ENCODE results near the gene KLF6. TPM values are rescaled to one million over a fixed set of nuclear protein-coding genes. Genes with fewer than 3 reads are reported as not detected.

The KLF6 gene
- total and polyA plus RNA-seq, 5 experiments from 2014 or later: 106 to 294 (median 147) TPM

- H3K4me3 Mint-ChIP-seq: peak overlapping the region in 9 of 10 donors; percentile 2 to 98 (median 40)
- peak overlapping the region in 9 of 10 donors; percentile 32 to 99 (median 77) for H3K27ac Mint-ChIP-seq
- no peaks in the 10 kb centered on the region for H3K9me3 Mint-ChIP-seq
- H3K27me3 Mint-ChIP-seq: no peaks in the 10 kb centered on the region
- peaks cover 4 to 74% (median 21%) of the 10 kb centered on the region in 3 donors for H3K36me3 Mint-ChIP-seq
- DNase-seq (no peak), ATAC-seq (no peak)
- POLR2A ChIA-PET: interaction anchor here (1.5 kb wide), 1 partner anchor 112 kb away, joined by 6 read pairs; no protein-coding TSS in a partner anchor
- peaks cover 33 to 81% (median 76%) of the 10 kb centered on the region in 4 donors for H3K4me1 Mint-ChIP-seq
Measured at GRCh38 chr10:3778692-3779157, 6.3 kb downstream of the KLF6 start.

GRCh38 chr10:3777981-3778691 is 6.9 kb downstream of the KLF6 start:
- Mint-ChIP-seq H3K4me3 (peak overlapping the region in 4 of 10 donors; percentile 23 to 98 (median 57)), H3K36me3 (peaks cover 4 to 73% (median 21%) of the 10 kb centered on the region in 3 donors), H3K9me3 (no peaks in the 10 kb centered on the region), H3K4me1 (peaks cover 29 to 81% (median 73%) of the 10 kb centered on the region in 4 donors), H3K27me3 (no peaks in the 10 kb centered on the region), H3K27ac (peak overlapping the region in 9 of 10 donors; percentile 56 to 99 (median 81))
- POLR2A ChIA-PET: interaction anchor here (1.0 to 1.5 kb wide), 2 partner anchors 109 to 111 kb away, joined by 3 to 6 read pairs; no protein-coding TSS in a partner anchor
- ATAC-seq: no peak
- DNase-seq: no peak

- H3K27me3 Mint-ChIP-seq: no peaks in the 10 kb centered on the region
- DNase-seq: peak in 6 of 10 donors; percentile 33 to 76 (median 56)
- H3K4me3 Mint-ChIP-seq: peak overlapping the region in 9 of 10 donors; percentile 2 to 72 (median 21)
- H3K4me1 Mint-ChIP-seq: peaks cover 21 to 72% (median 61%) of the 10 kb centered on the region in 4 donors
- peaks cover 4 to 68% (median 20%) of the 10 kb centered on the region in 3 donors for H3K36me3 Mint-ChIP-seq
- peak; percentile 49 to 54 for ATAC-seq
- H3K9me3 Mint-ChIP-seq: no peaks in the 10 kb centered on the region
- H3K27ac Mint-ChIP-seq: peak overlapping the region; percentile 47 to 96 (median 70)
- POLR2A ChIA-PET: interaction anchor here (0.6 to 1.0 kb wide), 3 partner anchors 8 to 108 kb away, joined by 3 to 7 read pairs (median 3); partner anchors contain the start of gene KLF6
Measured at GRCh38 chr10:3776796-3777571, 8.0 kb downstream of the KLF6 start.

- DNase-seq (peak in 1 of 10 donors; percentile 45), ATAC-seq (peak; percentile 21 to 33)
- H3K27ac Mint-ChIP-seq: peak overlapping the region in 9 of 10 donors; percentile 34 to 96 (median 72)
- POLR2A ChIA-PET: interaction anchor here (1.2 to 4.0 kb wide), 2 partner anchors 8 to 14 kb away, joined by 3 to 33 read pairs; partner anchors contain the start of gene KLF6
- peaks cover 4 to 58% (median 14%) of the 10 kb centered on the region in 3 donors for H3K36me3 Mint-ChIP-seq
- H3K4me3 Mint-ChIP-seq: peak overlapping the region in 7 of 10 donors; percentile 3 to 39 (median 21)
- no peaks in the 10 kb centered on the region for H3K27me3 Mint-ChIP-seq
- no peaks in the 10 kb centered on the region for H3K9me3 Mint-ChIP-seq
- peaks cover 18 to 61% (median 51%) of the 10 kb centered on the region in 4 donors for H3K4me1 Mint-ChIP-seq
Measured at GRCh38 chr10:3775696-3776551, 9.1 kb downstream of the KLF6 start.

- POLR2A ChIA-PET: interaction anchor here (0.8 to 4.0 kb wide), 4 partner anchors 9 to 30 kb away, joined by 3 to 33 read pairs (median 3); partner anchors contain the start of gene KLF6
- Mint-ChIP-seq H3K27ac (peak overlapping the region in 9 of 10 donors; percentile 1 to 96 (median 72)), H3K4me3 (peak overlapping the region in 4 of 10 donors; percentile 4 to 39 (median 11)), H3K4me1 (peaks cover 15 to 53% (median 42%) of the 10 kb centered on the region in 4 donors), H3K9me3 (no peaks in the 10 kb centered on the region), H3K27me3 (no peaks in the 10 kb centered on the region), H3K36me3 (peaks cover 4 to 49% (median 9%) of the 10 kb centered on the region in 3 donors)
- DNase-seq (no peak), ATAC-seq (peak in 1 of 2 donors; percentile 3)
Measured at GRCh38 chr10:3774814-3775695, 10.0 kb downstream of the KLF6 start.

- Mint-ChIP-seq H3K9me3 (no peaks in the 10 kb centered on the region), H3K27me3 (no peaks in the 10 kb centered on the region), H3K4me3 (no peak overlapping the region), H3K27ac (peak overlapping the region in 5 of 10 donors; percentile 13 to 60 (median 44)), H3K36me3 (peaks cover 4 to 40% (median 6%) of the 10 kb centered on the region in 3 donors), H3K4me1 (peaks cover 12 to 49% (median 36%) of the 10 kb centered on the region in 4 donors)
- ATAC-seq (no peak), DNase-seq (no peak)
- POLR2A ChIA-PET: interaction anchor here (0.8 to 4.0 kb wide), 4 partner anchors 9 to 31 kb away, joined by 3 to 33 read pairs (median 3); partner anchors contain the start of gene KLF6
Measured at GRCh38 chr10:3774018-3774813, 10.8 kb downstream of the KLF6 start.

- Mint-ChIP-seq H3K27me3 (no peaks in the 10 kb centered on the region), H3K36me3 (peaks cover 0 to 34% (median 0%) of the 10 kb centered on the region in 3 donors)
- no peak for ATAC-seq
Measured at GRCh38 chr10:3773460-3774017, 11.5 kb downstream of the KLF6 start.

GRCh38 chr10:3772361-3773171 is 12.4 kb downstream of the KLF6 start:
- Mint-ChIP-seq H3K27me3 (no peaks in the 10 kb centered on the region), H3K36me3 (peaks cover 0 to 24% (median 0%) of the 10 kb centered on the region in 3 donors), H3K9me3 (no peaks in the 10 kb centered on the region), H3K4me3 (no peak overlapping the region), H3K4me1 (peaks cover 7 to 39% (median 23%) of the 10 kb centered on the region in 4 donors), H3K27ac (no peak overlapping the region)
- ATAC-seq (no peak), DNase-seq (no peak)
- POLR2A ChIA-PET: interaction anchor here (0.8 to 4.0 kb wide), 3 partner anchors 11 to 17 kb away, joined by 3 to 33 read pairs (median 3); partner anchors contain the start of gene KLF6

More at GRCh38 chr10:3773460-3774017, 11.5 kb downstream of the KLF6 start:
- Mint-ChIP-seq H3K4me3 (no peak overlapping the region), H3K9me3 (no peaks in the 10 kb centered on the region), H3K27ac (peak overlapping the region in 2 of 10 donors; percentile 44 to 56), H3K4me1 (peaks cover 7 to 47% (median 30%) of the 10 kb centered on the region in 4 donors)
- DNase-seq: no peak
- POLR2A ChIA-PET: interaction anchor here (4.0 kb wide), 1 partner anchor 11 kb away, joined by 33 read pairs; the partner anchor contains the start of gene KLF6

- Mint-ChIP-seq H3K4me1 (peaks cover 4 to 28% (median 8%) of the 10 kb centered on the region in 4 donors), H3K27ac (no peak overlapping the region), H3K4me3 (no peak overlapping the region), H3K27me3 (no peaks in the 10 kb centered on the region), H3K9me3 (no peaks in the 10 kb centered on the region), H3K36me3 (peaks cover 0 to 10% (median 0%) of the 10 kb centered on the region in 3 donors)
- POLR2A ChIA-PET: interaction anchor here (0.5 to 0.7 kb wide), 3 partner anchors 100 to 343 kb away, joined by 3 to 4 read pairs (median 3); no protein-coding TSS in a partner anchor
- DNase-seq: no peak
- no peak for ATAC-seq
Measured at GRCh38 chr10:3770611-3771110, 14.3 kb downstream of the KLF6 start.

Data from naive thymus-derived CD8-positive, alpha-beta T cell (primary cell).